Measurements from ENCODE around the gene HOXA4.

The HOXA4 gene

GRCh38 chr7:27169658-27170425 is 39.3 kb upstream of the HOXA4 start:
- no peak for DNase-seq (ENCODE audit: low read depth)

GRCh38 chr7:27168265-27168947 is 37.8 kb upstream of the HOXA4 start:
- DNase-seq (ENCODE audit: low read depth): no peak

GRCh38 chr7:27167916-27168264 is 37.3 kb upstream of the HOXA4 start:
- DNase-seq (ENCODE audit: low read depth): no peak

DNA sequence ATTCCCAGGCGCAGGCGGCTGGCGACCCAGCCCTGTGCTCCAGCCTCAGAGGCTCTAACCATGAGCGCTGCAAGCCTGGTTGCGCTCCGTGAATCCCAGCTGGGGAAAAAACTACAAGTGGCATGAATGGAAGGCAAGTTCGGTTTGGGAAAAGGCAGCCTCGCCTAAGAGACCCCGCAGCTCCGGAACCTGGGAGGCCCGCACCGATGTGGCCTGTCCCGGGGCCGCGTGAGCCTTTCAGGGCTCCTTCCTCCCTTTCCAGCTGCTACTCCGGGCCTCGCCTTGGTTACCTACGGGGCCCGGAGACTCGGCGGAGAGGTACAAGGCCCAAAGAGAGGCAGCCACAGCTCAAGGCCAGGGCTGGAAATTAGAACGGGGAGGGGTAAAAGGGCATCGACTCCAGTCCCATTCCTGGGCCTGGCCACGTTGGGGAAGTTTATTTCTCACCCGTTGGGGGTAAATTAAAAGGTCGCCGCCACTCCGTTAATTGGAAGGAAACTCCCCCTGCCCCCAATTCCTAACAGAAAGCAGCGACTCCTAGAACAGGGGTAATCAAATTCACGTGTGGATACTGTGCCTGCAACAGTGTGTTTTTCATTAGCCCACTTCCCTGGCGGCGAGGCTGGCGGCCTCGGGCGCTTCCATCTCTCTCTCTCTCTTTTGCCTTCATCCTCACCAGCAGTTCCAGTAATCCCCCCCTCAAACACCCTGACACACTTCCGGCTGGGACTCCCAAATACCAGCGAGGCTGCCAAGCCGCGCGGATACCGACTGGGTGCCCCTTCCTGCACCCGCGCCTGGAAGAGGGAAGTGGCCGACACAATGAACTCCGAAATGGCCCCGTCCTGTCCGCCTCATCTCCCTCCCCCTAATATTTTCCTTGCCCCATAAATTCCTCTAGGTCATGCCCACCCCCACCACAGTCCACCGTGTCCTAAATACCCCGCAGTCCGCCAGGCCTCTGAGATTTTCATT is 36.3 kb upstream of the HOXA4 start:
- no peak for DNase-seq (ENCODE audit: low read depth)

DNA sequence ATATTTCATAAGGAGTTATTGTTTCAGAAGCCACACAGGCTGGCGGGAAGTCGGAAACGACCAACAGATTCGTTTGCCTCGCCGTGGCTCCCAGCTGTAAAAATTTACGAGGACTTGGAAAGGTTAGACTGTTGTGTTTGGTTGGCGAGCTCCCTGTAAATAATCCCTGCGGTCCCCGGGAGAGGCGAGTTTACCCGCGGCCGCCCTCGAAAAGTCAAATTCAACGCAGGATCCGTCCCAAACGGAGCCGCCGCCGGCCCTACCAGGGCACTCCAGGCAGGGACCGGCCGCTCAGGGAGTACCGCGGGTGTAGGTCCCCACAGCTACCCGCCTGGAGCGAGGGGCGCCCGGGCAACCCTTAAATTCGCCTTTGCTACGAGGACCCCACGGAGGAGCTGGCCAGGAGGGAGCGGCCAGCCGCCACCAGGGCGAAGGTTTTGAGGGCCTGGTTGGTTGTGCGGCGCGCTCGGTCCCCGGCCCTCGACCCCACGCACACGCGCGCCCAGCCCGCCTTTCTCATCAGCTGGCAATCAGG is 35.5 kb upstream of the HOXA4 start:
- no peak for DNase-seq (ENCODE audit: low read depth)

- DNase-seq (ENCODE audit: low read depth): peak; percentile 94
Measured at GRCh38 chr7:27165089-27165995, 34.8 kb upstream of the HOXA4 start, which contains the start of gene HOXA9. Gene HOXA9 (minus strand): TSS chr7:27165537. CDS start chr7:27165457, 80 bp downstream.

DNA sequence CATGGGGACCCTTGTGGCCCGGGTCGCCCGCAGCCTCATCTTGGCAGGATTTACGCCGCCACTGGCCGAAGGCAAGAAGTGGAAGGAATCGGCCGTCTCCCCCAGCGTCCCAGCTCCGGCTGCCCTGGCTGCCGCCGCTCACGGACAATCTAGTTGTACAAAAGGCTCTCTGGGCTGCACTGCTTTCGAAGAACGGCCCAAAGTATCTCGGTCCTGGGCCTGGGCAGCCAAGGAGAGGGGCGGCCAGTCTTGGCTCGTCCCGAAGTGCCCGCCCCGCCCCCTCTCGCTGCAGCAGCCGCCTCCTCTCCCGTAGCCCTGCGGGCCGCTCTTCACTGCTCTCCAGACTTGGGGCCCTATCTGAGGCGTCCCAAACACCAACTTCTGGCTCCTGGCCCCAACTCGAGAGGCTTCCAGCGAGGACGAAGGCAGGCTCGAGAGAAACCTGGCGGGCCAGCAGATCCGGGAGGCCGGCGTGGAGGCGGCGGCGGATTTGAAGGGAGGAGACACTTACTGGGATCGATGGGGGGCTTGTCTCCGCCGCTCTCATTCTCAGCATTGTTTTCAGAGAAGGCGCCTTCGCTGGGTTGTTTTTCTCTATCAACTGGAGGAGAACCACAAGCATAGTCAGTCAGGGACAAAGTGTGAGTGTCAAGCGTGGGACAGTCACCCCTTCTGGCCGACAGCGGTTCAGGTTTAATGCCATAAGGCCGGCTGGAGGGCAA is 34.0 kb upstream of the HOXA4 start:
- no peak for DNase-seq (ENCODE audit: low read depth)

- DNase-seq (ENCODE audit: low read depth): no peak
Measured at GRCh38 chr7:27164045-27164366, 33.4 kb upstream of the HOXA4 start.

- no peak for DNase-seq (ENCODE audit: low read depth)
Measured at GRCh38 chr7:27163288-27164044, 32.9 kb upstream of the HOXA4 start.

- DNase-seq (ENCODE audit: low read depth): no peak
Measured at GRCh38 chr7:27162561-27163287, 32.2 kb upstream of the HOXA4 start.

DNA sequence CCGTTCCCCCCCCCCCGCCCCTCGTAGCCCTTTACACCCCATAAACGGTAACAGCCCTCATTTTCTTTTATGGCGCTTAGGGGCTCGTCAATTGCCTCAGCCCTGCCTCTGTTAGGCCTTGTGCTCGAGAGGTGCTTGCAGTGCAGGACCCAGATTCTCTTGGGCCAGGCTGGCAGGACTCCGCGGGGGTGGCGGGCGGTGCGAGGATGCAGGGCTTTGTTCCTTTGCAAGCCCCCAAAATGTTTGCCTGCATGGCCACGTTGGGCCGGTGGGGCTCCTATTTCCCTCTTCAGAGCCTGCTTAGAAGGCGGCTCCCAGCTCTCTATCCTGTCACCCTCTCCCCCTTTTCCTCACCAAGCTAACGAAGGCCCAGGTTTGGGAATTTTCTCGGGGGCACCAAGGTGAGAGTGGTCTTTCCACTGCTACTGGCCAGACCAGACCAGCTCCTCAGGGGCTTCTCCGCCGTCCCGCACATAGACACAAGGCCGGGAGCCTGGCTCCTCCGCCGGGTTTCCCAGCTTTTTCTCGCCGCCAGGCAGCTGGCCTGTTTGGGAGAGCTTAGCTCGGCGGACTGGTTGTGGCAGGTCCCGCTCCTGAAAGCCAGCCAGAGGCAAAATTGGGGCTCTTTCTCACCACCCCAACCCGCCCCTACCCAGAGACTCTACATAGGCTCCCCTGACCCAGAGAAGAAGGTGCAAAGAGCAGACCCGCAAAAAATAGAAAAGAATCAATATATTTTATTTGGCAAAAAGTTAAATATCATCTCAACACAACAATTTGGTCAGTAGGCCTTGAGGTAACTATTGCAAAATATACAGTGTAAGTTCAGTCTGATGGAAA is 31.4 kb upstream of the HOXA4 start:
- no peak for DNase-seq (ENCODE audit: low read depth)

- DNase-seq (ENCODE audit: low read depth): no peak
Measured at GRCh38 chr7:27161214-27161720, 30.7 kb upstream of the HOXA4 start.

DNA sequence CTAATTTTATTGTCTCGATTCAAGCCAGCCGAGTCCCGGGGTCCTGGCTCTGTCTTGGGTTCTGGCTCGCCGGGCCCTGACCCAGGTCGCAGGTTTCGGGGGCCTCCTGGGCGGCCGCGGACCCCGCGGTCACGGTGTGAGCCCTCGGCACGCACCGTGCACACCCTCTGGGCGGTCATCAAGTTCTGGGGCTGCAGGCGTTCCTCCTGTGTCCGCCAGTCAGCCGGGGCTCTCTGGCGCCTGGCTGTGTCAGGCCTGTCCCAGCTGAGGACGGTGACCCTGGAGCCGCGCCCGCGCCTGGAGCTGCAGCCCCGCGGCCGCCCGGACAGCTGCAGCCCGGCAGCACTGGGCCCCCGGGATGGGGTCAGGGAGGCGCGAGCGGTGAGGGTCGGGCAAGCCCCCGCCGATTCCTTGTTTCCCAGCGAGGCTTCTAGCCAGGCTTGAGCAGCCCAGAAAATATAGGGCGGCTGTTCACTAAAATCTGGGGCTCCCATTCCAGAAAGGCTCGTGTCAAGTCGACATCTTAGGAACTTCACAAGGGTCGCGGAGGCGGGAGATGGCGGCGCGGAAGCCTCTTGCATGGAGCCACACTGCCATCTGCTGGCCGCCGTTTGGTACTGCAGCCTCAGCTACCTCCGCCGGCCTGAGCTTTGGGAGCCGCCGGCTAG is 30.1 kb upstream of the HOXA4 start:
- DNase-seq (ENCODE audit: low read depth): no peak

- DNase-seq (ENCODE audit: low read depth): no peak
Measured at GRCh38 chr7:27160145-27160545, 29.6 kb upstream of the HOXA4 start.

GRCh38 chr7:27159266-27160144 is 28.9 kb upstream of the HOXA4 start:
- DNase-seq (ENCODE audit: low read depth): no peak
